ENCODE measurements around the gene SLC1A4. TPM values are rescaled to one million over a fixed set of nuclear protein-coding genes. Genes with fewer than 3 reads are reported as not detected.

Gene SLC1A4
- total RNA-seq, 1 experiment from 2014 or later, result 35.0 TPM

- H3K36me3 Mint-ChIP-seq (ENCODE audit: insufficient read depth, unreplicated experiment), result no peaks in the 10 kb centered on the region
- Histone ChIP-seq H3K9me3 (no peaks in the 10 kb centered on the region), H3K27me3 (replicated peaks; ENCODE audit: control insufficient read depth, insufficient read depth, low read length) (no peaks in the 10 kb centered on the region), H3K4me3 (ENCODE audit: low read depth, low read length) (no peak overlapping the region), H3K4me1 (no peaks in the 10 kb centered on the region), H3K36me3 (ENCODE audit: control insufficient read depth, insufficient read depth, low read length) (no peaks in the 10 kb centered on the region)
- no peaks in the 10 kb centered on the region for H3K9me3 Mint-ChIP-seq (ENCODE audit: unreplicated experiment)
- no peak overlapping the region for H3K4me3 Mint-ChIP-seq (ENCODE audit: unreplicated experiment)
- H3K27ac Mint-ChIP-seq (ENCODE audit: unreplicated experiment), result no peak overlapping the region
- intact Hi-C loops (cut with micrococcal nuclease; ENCODE audit: unreplicated experiment), result no loop called here
- BruUV-seq (replicated peaks), result no TSS peak
- peaks cover 11% of the 10 kb centered on the region for H3K4me1 Mint-ChIP-seq (ENCODE audit: low read depth, unreplicated experiment)
- DNase-seq, result no peak
- ChIA-PET CTCF (no interaction called here), POLR2A (no interaction called here)
- no peaks in the 10 kb centered on the region for H3K27me3 Mint-ChIP-seq (ENCODE audit: insufficient read depth, unreplicated experiment)
- no peak for TF ChIP-seq CTCF (IDR thresholded peaks at IDR 0.05; ENCODE audit: insufficient read depth in 1 of 2, low read depth in 1 of 2, low read length in 1 of 2, severe bottlenecking in 1 of 2, unreplicated experiment in 1 of 2)
Measured at GRCh38 chr2:64972876-64973275, 16.3 kb upstream of the SLC1A4 start.

GRCh38 chr2:64975232-64975821 lies 13.9 kb upstream of the SLC1A4 start:
- no peaks in the 10 kb centered on the region for H3K9me3 ChIP-seq
- ChIA-PET CTCF (no interaction called here), POLR2A (no interaction called here)
- no peaks in the 10 kb centered on the region for H3K9me3 Mint-ChIP-seq (ENCODE audit: unreplicated experiment)
- no peak for DNase-seq
- H3K27me3 Mint-ChIP-seq (ENCODE audit: insufficient read depth, unreplicated experiment), result no peaks in the 10 kb centered on the region
- H3K4me3 Mint-ChIP-seq (ENCODE audit: unreplicated experiment), result no peak overlapping the region
- H3K36me3 Mint-ChIP-seq (ENCODE audit: insufficient read depth, unreplicated experiment), result no peaks in the 10 kb centered on the region
- no TSS peak for BruUV-seq (replicated peaks)
- no peaks in the 10 kb centered on the region for H3K4me1 ChIP-seq
- H3K27ac Mint-ChIP-seq (ENCODE audit: unreplicated experiment), result no peak overlapping the region
- TF ChIP-seq CTCF (IDR thresholded peaks at IDR 0.05; ENCODE audit: insufficient read depth in 1 of 2, low read depth in 1 of 2, low read length in 1 of 2, severe bottlenecking in 1 of 2, unreplicated experiment in 1 of 2), result no peak
- no peaks in the 10 kb centered on the region for H3K36me3 ChIP-seq (ENCODE audit: control insufficient read depth, insufficient read depth, low read length)
- peaks cover 11% of the 10 kb centered on the region for H3K4me1 Mint-ChIP-seq (ENCODE audit: low read depth, unreplicated experiment)
- no peaks in the 10 kb centered on the region for H3K27me3 ChIP-seq (replicated peaks; ENCODE audit: control insufficient read depth, insufficient read depth, low read length)
- H3K4me3 ChIP-seq (ENCODE audit: low read depth, low read length), result no peak overlapping the region
- intact Hi-C loops (cut with micrococcal nuclease; ENCODE audit: unreplicated experiment), result no loop called here

- intact Hi-C loops (cut with micrococcal nuclease; ENCODE audit: unreplicated experiment), result no loop called here
Measured at GRCh38 chr2:64976276-64976675, 12.9 kb upstream of the SLC1A4 start.

More at GRCh38 chr2:64976276-64976675, 12.9 kb upstream of the SLC1A4 start:
- no peak for TF ChIP-seq CTCF (IDR thresholded peaks at IDR 0.05; ENCODE audit: insufficient read depth in 1 of 2, low read depth in 1 of 2, low read length in 1 of 2, severe bottlenecking in 1 of 2, unreplicated experiment in 1 of 2)
- no peak for DNase-seq
- no TSS peak for BruUV-seq (replicated peaks)
- Mint-ChIP-seq H3K4me1 (ENCODE audit: low read depth, unreplicated experiment) (peaks cover 11% of the 10 kb centered on the region), H3K4me3 (ENCODE audit: unreplicated experiment) (no peak overlapping the region), H3K9me3 (ENCODE audit: unreplicated experiment) (no peaks in the 10 kb centered on the region), H3K27ac (ENCODE audit: unreplicated experiment) (no peak overlapping the region), H3K36me3 (ENCODE audit: insufficient read depth, unreplicated experiment) (no peaks in the 10 kb centered on the region), H3K27me3 (ENCODE audit: insufficient read depth, unreplicated experiment) (no peaks in the 10 kb centered on the region)
- no peaks in the 10 kb centered on the region for H3K36me3 ChIP-seq (ENCODE audit: control insufficient read depth, insufficient read depth, low read length)
- H3K9me3 ChIP-seq, result no peaks in the 10 kb centered on the region
- POLR2A ChIA-PET, result no interaction called here
- H3K4me1 ChIP-seq, result no peaks in the 10 kb centered on the region
- no peaks in the 10 kb centered on the region for H3K27me3 ChIP-seq (replicated peaks; ENCODE audit: control insufficient read depth, insufficient read depth, low read length)
- H3K4me3 ChIP-seq (ENCODE audit: low read depth, low read length), result no peak overlapping the region
- CTCF ChIA-PET, result no interaction called here

Data from Caco-2 (cell line).